OCI-LY1 (cell line): ENCODE results near the gene PCNX2.

Experiments used
- H2AFZ ChIP-seq: fragments of 200-600 bp; sonication (generic), shearing (Covaris generic); 2 replicates; pipeline ENCODE4 v1.6.0; 2014; ENCODE audit warnings: antibody characterized with exemption, mild to moderate bottlenecking, low read length
- H3F3A ChIP-seq: fragments of 200-600 bp; sonication (generic), shearing (Covaris generic); 2 replicates; pipeline ENCODE4 v1.6.0; 2014; ENCODE audit warnings: mild to moderate bottlenecking, antibody characterized with exemption, low read length, moderate library complexity; ENCODE audit not compliant: insufficient read depth
- H3K27ac ChIP-seq: fragments of 200-600 bp; sonication (generic); 2 replicates; pipeline ENCODE4 v1.5.1; 2014; ENCODE audit warnings: low read length, mixed run types, mild to moderate bottlenecking, low read depth; ENCODE audit not compliant: poor library complexity, severe bottlenecking
- H3K27me3 ChIP-seq: fragments of 200-600 bp; sonication (generic); 2 replicates; pipeline ENCODE4 v1.6.0; 2014; ENCODE audit warnings: antibody characterized with exemption, mild to moderate bottlenecking, low read length, moderate library complexity; ENCODE audit not compliant: insufficient read depth
- H3K36me3 ChIP-seq: fragments of 200-600 bp; sonication (generic); 2 replicates; pipeline ENCODE4 v1.6.1; 2014; ENCODE audit warnings: mild to moderate bottlenecking, antibody characterized with exemption, low read length, moderate library complexity, mixed read lengths; ENCODE audit not compliant: insufficient read depth
- H3K4me1 ChIP-seq: fragments of 200-600 bp; sonication (generic); 2 replicates; pipeline ENCODE4 v1.5.1; 2014; ENCODE audit warnings: mild to moderate bottlenecking, low read length, moderate library complexity; ENCODE audit not compliant: insufficient read depth, severe bottlenecking
- H3K4me2 ChIP-seq: fragments of 200-600 bp; sonication (generic), shearing (Covaris generic); 2 replicates; pipeline ENCODE4 v1.6.1; 2014; ENCODE audit warnings: low read length
- H3K4me3 ChIP-seq: fragments of 200-600 bp; sonication (generic); 2 replicates; pipeline ENCODE4 v1.5.1; 2014; ENCODE audit warnings: low read length, low read depth, mild to moderate bottlenecking, mixed read lengths; ENCODE audit not compliant: poor library complexity, severe bottlenecking
- H3K79me2 ChIP-seq: fragments of 200-600 bp; shearing (Covaris generic); 2 replicates; pipeline ENCODE4 v1.6.1; 2016; ENCODE audit warnings: mixed run types, low read length, mixed read lengths; ENCODE audit not compliant: insufficient read depth
- H3K9ac ChIP-seq: fragments of 200-600 bp; sonication (generic), shearing (Covaris generic); 2 replicates; pipeline ENCODE4 v1.6.1; 2014; ENCODE audit warnings: mild to moderate bottlenecking, low read length, mixed read lengths
- H3K9me2 ChIP-seq: fragments of 200-600 bp; sonication (generic), shearing (Covaris generic); 2 replicates; pipeline ENCODE4 v1.6.1; 2014; ENCODE audit warnings: low read depth, mild to moderate bottlenecking, low read length, mixed read lengths
- H3K9me3 ChIP-seq: fragments of 200-600 bp; shearing (Covaris generic); 2 replicates; pipeline ENCODE4 v1.6.1; 2014; ENCODE audit warnings: low read length, mixed read lengths
- H4K20me1 ChIP-seq: fragments of 200-600 bp; sonication (generic), shearing (Covaris generic); 2 replicates; pipeline ENCODE4 v1.6.0; 2016; ENCODE audit warnings: mild to moderate bottlenecking, low read length; ENCODE audit not compliant: insufficient read depth
- CTCF ChIP-seq: fragments of 200-600 bp; sonication (generic), shearing (Covaris generic); IDR thresholded peaks from 2 replicates; pipeline ENCODE4 v1.5.1; 2017; ENCODE audit warnings: mild to moderate bottlenecking, antibody characterized with exemption, low read length, moderate library complexity, mixed read lengths
- EZH2 ChIP-seq: fragments of 200-600 bp; sonication (generic), shearing (Covaris generic); IDR thresholded peaks from 2 replicates; pipeline ENCODE4 v1.8.0; 2017; ENCODE audit warnings: borderline replicate concordance, mixed run types, mild to moderate bottlenecking, antibody characterized with exemption, low read length, moderate library complexity, mixed read lengths

The PCNX2 gene

GRCh38 chr1:233188061-233188460 is 107.5 kb downstream of the PCNX2 start:
- no peaks in the 10 kb centered on the region for H3K9me3 ChIP-seq
- no peak overlapping the region for H3K9ac ChIP-seq
- no peak overlapping the region for H3K4me3 ChIP-seq
- no peaks in the 10 kb centered on the region for H4K20me1 ChIP-seq
- no peak overlapping the region for H3K4me2 ChIP-seq
- H3K4me1 ChIP-seq: no peaks in the 10 kb centered on the region
- no peaks in the 10 kb centered on the region for H3F3A ChIP-seq
- H3K27ac ChIP-seq: no peak overlapping the region
- no peaks in the 10 kb centered on the region for H3K36me3 ChIP-seq
- no peak overlapping the region for H2AFZ ChIP-seq
- TF ChIP-seq CTCF (no peak), EZH2 (no peak)
- no peaks in the 10 kb centered on the region for H3K9me2 ChIP-seq
- no peaks in the 10 kb centered on the region for H3K79me2 ChIP-seq
- no peaks in the 10 kb centered on the region for H3K27me3 ChIP-seq

- no peak overlapping the region for H2AFZ ChIP-seq
- no peak for TF ChIP-seq CTCF
- TF ChIP-seq EZH2: no peak
Measured at GRCh38 chr1:233183226-233184020, 112.1 kb downstream of the PCNX2 start.

GRCh38 chr1:233182587-233182986 is 112.9 kb downstream of the PCNX2 start:
- no peaks in the 10 kb centered on the region for H3F3A ChIP-seq
- no peaks in the 10 kb centered on the region for H3K9me2 ChIP-seq
- no peaks in the 10 kb centered on the region for H4K20me1 ChIP-seq
- H3K9ac ChIP-seq: no peak overlapping the region
- no peak for TF ChIP-seq CTCF
- no peak for TF ChIP-seq EZH2
- H3K4me3 ChIP-seq: no peak overlapping the region
- no peak overlapping the region for H3K27ac ChIP-seq
- peaks cover 13% of the 10 kb centered on the region for H3K36me3 ChIP-seq
- H3K9me3 ChIP-seq: peaks cover 2% of the 10 kb centered on the region; the same call in 1 of the 2 replicates
- H3K79me2 ChIP-seq: no peaks in the 10 kb centered on the region
- peaks cover 25% of the 10 kb centered on the region for H3K4me1 ChIP-seq
- H3K4me2 ChIP-seq: no peak overlapping the region
- no peaks in the 10 kb centered on the region for H3K27me3 ChIP-seq
- H2AFZ ChIP-seq: no peak overlapping the region

More at GRCh38 chr1:233183226-233184020, 112.1 kb downstream of the PCNX2 start:
- no peak overlapping the region for H3K9ac ChIP-seq
- no peaks in the 10 kb centered on the region for H3K27me3 ChIP-seq
- no peaks in the 10 kb centered on the region for H3K79me2 ChIP-seq
- no peaks in the 10 kb centered on the region for H4K20me1 ChIP-seq
- no peak overlapping the region for H3K27ac ChIP-seq
- no peaks in the 10 kb centered on the region for H3K9me2 ChIP-seq
- no peaks in the 10 kb centered on the region for H3K9me3 ChIP-seq
- H3K4me3 ChIP-seq: no peak overlapping the region
- H3K36me3 ChIP-seq: peaks cover 4% of the 10 kb centered on the region; the same call in 1 of the 2 replicates
- H3K4me1 ChIP-seq: peaks cover 25% of the 10 kb centered on the region
- H3F3A ChIP-seq: no peaks in the 10 kb centered on the region
- no peak overlapping the region for H3K4me2 ChIP-seq
